ENCODE measurements around the gene AHSG. TPM values are rescaled to one million over a fixed set of nuclear protein-coding genes. Genes with fewer than 3 reads are reported as not detected.

AHSG gene
- total and polyA plus RNA-seq, 8 donors: 0.12 to 1.8 (median 0.24) TPM; not detected in 4

- Histone ChIP-seq H3K27ac (no peak overlapping the region), H3K36me3 (no peaks in the 10 kb centered on the region), H3K27me3 (no peaks in the 10 kb centered on the region), H3K4me1 (peaks cover 0 to 4% (median 0%) of the 10 kb centered on the region in 3 donors), H3K4me3 (peak overlapping the region in 2 of 4 donors; percentile 10 to 21), H3K9me3 (no peaks in the 10 kb centered on the region)
- TF ChIP-seq CTCF (IDR thresholded peaks at IDR 0.05): peak; percentile 85 to 94 (median 92)
- peak; percentile 85 to 96 (median 93) for DNase-seq
- ATAC-seq: peak; percentile 97 to 99 (median 98)
- FAIRE-seq: no peak
- 14 to 17% methylated on average over 30 to 31 of the region's 31 CpGs for WGBS, 2 donors
- intact Hi-C loops (cut with DNase I): loop anchor here in 1 of 3 donors (10.0 kb wide), 1 partner anchor 138 kb away; no protein-coding TSS in a partner anchor
Measured at GRCh38 chr3:186617036-186617946, 4.4 kb downstream of the AHSG start.

- intact Hi-C loops (cut with DNase I): loop anchor here in 1 of 3 donors (10.0 kb wide), 1 partner anchor 136 kb away; no protein-coding TSS in a partner anchor
- Histone ChIP-seq H3K9me3 (no peaks in the 10 kb centered on the region), H3K4me3 (no peak overlapping the region), H3K27ac (no peak overlapping the region), H3K27me3 (no peaks in the 10 kb centered on the region), H3K4me1 (peaks cover 0 to 4% (median 0%) of the 10 kb centered on the region in 3 donors), H3K36me3 (no peaks in the 10 kb centered on the region)
- no peak for FAIRE-seq
- no peak for DNase-seq
- TF ChIP-seq CTCF (IDR thresholded peaks at IDR 0.05): no peak
- WGBS, 2 donors: 83 to 84% methylated on average over 8 of the region's 8 CpGs
- ATAC-seq: no peak
Measured at GRCh38 chr3:186618318-186618938, 5.6 kb downstream of the AHSG start.

- WGBS, 2 donors: 76 to 79% methylated on average over 5 of the region's 5 CpGs
- intact Hi-C loops (cut with DNase I): loop anchor here in 1 of 3 donors (10.0 kb wide), 1 partner anchor 135 kb away; no protein-coding TSS in a partner anchor
- no peak for ATAC-seq
- H3K27me3 ChIP-seq: no peaks in the 10 kb centered on the region
- no peaks in the 10 kb centered on the region for H3K36me3 ChIP-seq
- DNase-seq: no peak
- FAIRE-seq: no peak
- TF ChIP-seq CTCF (IDR thresholded peaks at IDR 0.05): no peak
- no peak overlapping the region for H3K4me3 ChIP-seq
- H3K27ac ChIP-seq: no peak overlapping the region
- H3K4me1 ChIP-seq: peaks cover 0 to 4% (median 0%) of the 10 kb centered on the region in 3 donors
- H3K9me3 ChIP-seq: no peaks in the 10 kb centered on the region
Measured at GRCh38 chr3:186619787-186620212, 6.9 kb downstream of the AHSG start.

- 76 to 88% methylated on average over 17 of the region's 17 CpGs for WGBS, 2 donors
- Histone ChIP-seq H3K36me3 (no peaks in the 10 kb centered on the region), H3K9me3 (no peaks in the 10 kb centered on the region), H3K4me1 (peaks cover 0 to 4% (median 0%) of the 10 kb centered on the region in 3 donors), H3K27ac (no peak overlapping the region), H3K27me3 (no peaks in the 10 kb centered on the region), H3K4me3 (no peak overlapping the region)
- FAIRE-seq: no peak
- TF ChIP-seq CTCF (IDR thresholded peaks at IDR 0.05): no peak
- intact Hi-C loops (cut with DNase I): no loop called here
- no peak for ATAC-seq
- DNase-seq: no peak
Measured at GRCh38 chr3:186620213-186621092, 7.6 kb downstream of the AHSG start.
